ENCODE measurements around the gene EPS8L2. TPM values are rescaled to one million over a fixed set of nuclear protein-coding genes. Genes with fewer than 3 reads are reported as not detected.

EPS8L2 gene
- total and polyA plus RNA-seq, 9 of the 15 experiments (the other 6 are each of a cell fraction or from before 2014, with no cell fraction given) = 0.75 to 17.0 (median 3.7) TPM

GRCh38 chr11:690738-691633 is 15.0 kb upstream of the EPS8L2 start:
- peak overlapping the region; percentile 49 for H3K27ac ChIP-seq (ENCODE audit: extremely low read depth, low read depth, low read length)
- H3K9me3 ChIP-seq (replicated peaks; ENCODE audit: control insufficient read depth, insufficient read depth, low read depth, low read length) = no peaks in the 10 kb centered on the region
- H3K9ac ChIP-seq (ENCODE audit: insufficient read depth in 1 of 2, low read depth in 2 of 2, low read length in 2 of 2) = peak overlapping the region in 1 of 2 experiments; percentile 88; a peak in 2 of 4 replicates
- no peak overlapping the region for H3K4me3 ChIP-seq
- peak overlapping the region; percentile 47 for H3K4me2 ChIP-seq (ENCODE audit: insufficient read depth, low read length)
- 39% methylated on average over 26 of the region's 27 CpGs for WGBS (ENCODE audit: insufficient coverage, low coverage, missing lambda C conversion rate)
- peaks cover 25 to 55% of the 10 kb centered on the region in 2 experiments for H3K4me1 ChIP-seq (replicated peaks in 1 of 2; ENCODE audit: control insufficient read depth in 2 of 2, insufficient read depth in 2 of 2, low read length in 2 of 2)
- ATAC-seq (peak; percentile 19), DNase-seq (ENCODE audit: extremely low read depth in 1 of 4, low spot score in 3 of 4) (peak in 3 of 4 experiments; percentile 32 to 89 (median 78)), FAIRE-seq (peak; percentile 94)
- ChIA-PET POLR2A (interaction anchor here (0.6 to 2.6 kb wide), 10 partner anchors 8 to 305 kb away, joined by 3 to 19 read pairs (median 3); no protein-coding TSS in a partner anchor), CTCF (ENCODE audit: low intra/inter-chr PET ratio) (no interaction called here)
- peaks cover 51% of the 10 kb centered on the region; the same call in 2 of the 3 replicates for H3K36me3 ChIP-seq (ENCODE audit: control insufficient read depth, insufficient read depth, low read length)
- no peak overlapping the region for H2AFZ ChIP-seq (ENCODE audit: low read depth, low read length)
- peaks cover 64% of the 10 kb centered on the region for H3K79me2 ChIP-seq (ENCODE audit: control insufficient read depth, insufficient read depth, low read length)
- peaks cover 6% of the 10 kb centered on the region for H4K20me1 ChIP-seq (replicated peaks; ENCODE audit: control insufficient read depth, insufficient read depth, low read length)
- in situ Hi-C loops (cut with MboI) (no loop called here), intact Hi-C loops (cut with micrococcal nuclease) (loop anchor here (10.0 kb wide), 1 partner anchor 136 kb away; no protein-coding TSS in a partner anchor)
- H3K9me1 ChIP-seq (ENCODE audit: control insufficient read depth, insufficient read depth, low read length) = peaks cover 4% of the 10 kb centered on the region
- no peaks in the 10 kb centered on the region for H3K27me3 ChIP-seq (ENCODE audit: control insufficient read depth in 2 of 2, insufficient read depth in 2 of 2, low read length in 2 of 2)
- BruUV-seq (replicated peaks) = no TSS peak
- TF ChIP-seq ZNF655 (CRISPR knock-in tag; IDR thresholded peaks at IDR 0.05) (no peak), MLX (CRISPR knock-in tag; conservative IDR thresholded peaks at IDR 0.05) (no peak), HSF4 (CRISPR knock-in tag; IDR thresholded peaks at IDR 0.05; ENCODE audit: borderline replicate concordance) (no peak), ZNF764 (CRISPR knock-in tag; IDR thresholded peaks at IDR 0.05; ENCODE audit: low read depth) (no peak), ZNF354B (CRISPR knock-in tag; IDR thresholded peaks at IDR 0.05) (no peak), RBFOX2 (IDR thresholded peaks at IDR 0.05; ENCODE audit: low read depth, low read length) (peak; percentile 54), HMGN3 (IDR thresholded peaks at IDR 0.05; ENCODE audit: borderline replicate concordance, extremely low read depth, insufficient read length, low read depth, low read length) (no peak), ZNF277 (CRISPR knock-in tag; IDR thresholded peaks at IDR 0.05; ENCODE audit: borderline replicate concordance) (no peak), ZNF324 (CRISPR knock-in tag; IDR thresholded peaks at IDR 0.05) (no peak), ZNF12 (CRISPR knock-in tag; IDR thresholded peaks at IDR 0.05) (no peak), ZBTB33 (CRISPR knock-in tag; IDR thresholded peaks at IDR 0.05) (0 out of 2 replicates have a peak, but pooled peaks have one; percentile 22)
